ENCODE measurements around the gene GABRA1. TPM values are rescaled to one million over a fixed set of nuclear protein-coding genes. Genes with fewer than 3 reads are reported as not detected.

GABRA1 gene
- total and polyA plus RNA-seq, 2 donors (not counting 1 experiment from before 2014, with no cell fraction given): not detected

DNA sequence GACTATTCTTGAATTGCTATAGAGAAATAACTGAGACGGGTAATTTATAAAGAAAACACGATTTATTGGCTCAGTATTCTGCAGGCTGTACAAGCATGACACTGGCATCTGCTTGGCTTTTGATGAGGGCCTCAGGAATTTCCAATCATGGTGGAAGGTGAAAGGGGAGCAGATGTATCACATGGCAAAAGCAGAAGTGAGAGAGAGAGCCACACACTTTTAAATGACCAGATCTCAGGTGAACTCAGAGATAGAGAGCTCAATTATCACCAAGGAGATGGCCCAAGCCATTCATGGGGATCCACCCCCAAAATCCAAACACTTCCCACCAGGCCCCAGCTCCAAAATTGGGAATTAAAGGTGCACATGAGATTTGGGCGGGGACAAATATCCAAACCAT is 15.3 kb downstream of the GABRA1 start:
- 65% methylated on average over 2 of the region's 3 CpGs for WGBS (ENCODE audit: insufficient coverage)
- no peak overlapping the region for H3K4me2 ChIP-seq (replicated peaks; ENCODE audit: low read depth, low read length, poor library complexity, severe bottlenecking)
- H3K27ac Mint-ChIP-seq: no peak overlapping the region
- ChIA-PET POLR2A (no interaction called here), CTCF (no interaction called here)
- TF ChIP-seq, protein P1, sequence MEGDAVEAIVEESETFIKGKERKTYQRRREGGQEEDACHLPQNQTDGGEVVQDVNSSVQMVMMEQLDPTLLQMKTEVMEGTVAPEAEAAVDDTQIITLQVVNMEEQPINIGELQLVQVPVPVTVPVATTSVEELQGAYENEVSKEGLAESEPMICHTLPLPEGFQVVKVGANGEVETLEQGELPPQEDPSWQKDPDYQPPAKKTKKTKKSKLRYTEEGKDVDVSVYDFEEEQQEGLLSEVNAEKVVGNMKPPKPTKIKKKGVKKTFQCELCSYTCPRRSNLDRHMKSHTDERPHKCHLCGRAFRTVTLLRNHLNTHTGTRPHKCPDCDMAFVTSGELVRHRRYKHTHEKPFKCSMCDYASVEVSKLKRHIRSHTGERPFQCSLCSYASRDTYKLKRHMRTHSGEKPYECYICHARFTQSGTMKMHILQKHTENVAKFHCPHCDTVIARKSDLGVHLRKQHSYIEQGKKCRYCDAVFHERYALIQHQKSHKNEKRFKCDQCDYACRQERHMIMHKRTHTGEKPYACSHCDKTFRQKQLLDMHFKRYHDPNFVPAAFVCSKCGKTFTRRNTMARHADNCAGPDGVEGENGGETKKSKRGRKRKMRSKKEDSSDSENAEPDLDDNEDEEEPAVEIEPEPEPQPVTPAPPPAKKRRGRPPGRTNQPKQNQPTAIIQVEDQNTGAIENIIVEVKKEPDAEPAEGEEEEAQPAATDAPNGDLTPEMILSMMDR (IDR thresholded peaks at IDR 0.05): no peak
- TF ChIP-seq EZH2 (IDR thresholded peaks at IDR 0.05; ENCODE audit: borderline replicate concordance, insufficient read depth, low read depth, low read length, poor library complexity, severe bottlenecking): no peak
- H3K4me1 ChIP-seq (ENCODE audit: control insufficient read depth in 2 of 2, insufficient read depth in 2 of 2, low read length in 2 of 2): no peaks in the 10 kb centered on the region
- H2AFZ ChIP-seq (ENCODE audit: insufficient read depth, low read depth, low read length, poor library complexity, severe bottlenecking): no peak overlapping the region
- intact Hi-C loops (cut with micrococcal nuclease): no loop called here
- H3K4me3 ChIP-seq (ENCODE audit: control extremely low read depth in 1 of 5, extremely low read depth in 1 of 5, insufficient read depth in 1 of 5, low read depth in 2 of 5, low read length in 4 of 5): no peak overlapping the region
- no peak overlapping the region for H3K27ac ChIP-seq (ENCODE audit: low read length in 2 of 2)
- DNase-seq (no peak), ATAC-seq (ENCODE audit: low read depth) (no peak)
- H3K36me3 ChIP-seq (replicated peaks in 1 of 2; ENCODE audit: control extremely low read depth in 1 of 2, control insufficient read depth in 1 of 2, extremely low read depth in 1 of 2, insufficient read depth in 2 of 2, low read length in 1 of 2): no peaks in the 10 kb centered on the region
- H3K27me3 ChIP-seq (replicated peaks in 1 of 4; ENCODE audit: control extremely low read depth in 1 of 4, control insufficient read depth in 3 of 4, insufficient read depth in 4 of 4, low read length in 3 of 4): no peaks in the 10 kb centered on the region
- no peaks in the 10 kb centered on the region for H3K9me3 Mint-ChIP-seq (ENCODE audit: insufficient read depth)
- no peaks in the 10 kb centered on the region for H4K20me1 ChIP-seq (ENCODE audit: control insufficient read depth, insufficient read depth, low read length, poor library complexity, severe bottlenecking)
- no peak overlapping the region for H3K9ac ChIP-seq (ENCODE audit: low read length)
- no peaks in the 10 kb centered on the region for H3K4me1 Mint-ChIP-seq
- H3K4me3 Mint-ChIP-seq: no peak overlapping the region
- H3K27me3 Mint-ChIP-seq: no peaks in the 10 kb centered on the region
- no peaks in the 10 kb centered on the region for H3K79me2 ChIP-seq (ENCODE audit: control insufficient read depth, insufficient read depth, low read length)
- no peaks in the 10 kb centered on the region for H3K9me3 ChIP-seq (ENCODE audit: control extremely low read depth in 1 of 3, control insufficient read depth in 2 of 3, insufficient read depth in 1 of 3, low read length in 2 of 3)

DNA sequence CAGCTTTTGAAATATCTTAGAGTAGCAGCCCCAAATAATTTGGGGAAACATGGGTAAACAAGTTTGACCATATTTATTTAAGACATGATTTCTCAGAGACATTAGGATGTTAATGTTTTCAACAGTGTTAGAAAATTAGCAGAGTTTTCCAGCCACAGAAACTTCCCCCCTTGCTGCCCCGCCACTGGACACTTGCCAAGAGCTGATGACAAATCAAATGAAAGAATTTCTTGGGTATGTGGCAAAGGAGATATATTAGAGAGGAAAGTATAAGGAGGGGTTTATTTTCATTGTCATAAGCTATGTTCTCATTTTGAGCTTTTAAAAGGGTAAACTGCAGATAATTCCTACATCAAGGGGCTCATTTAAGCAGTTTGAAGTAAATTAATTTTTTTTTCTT is 15.9 kb downstream of the GABRA1 start:
- POLR2A ChIA-PET: no interaction called here
- Histone ChIP-seq H3K27ac (ENCODE audit: low read length in 2 of 2) (no peak overlapping the region), H2AFZ (ENCODE audit: insufficient read depth, low read depth, low read length, poor library complexity, severe bottlenecking) (no peak overlapping the region), H3K27me3 (replicated peaks in 1 of 4; ENCODE audit: control extremely low read depth in 1 of 4, control insufficient read depth in 3 of 4, insufficient read depth in 4 of 4, low read length in 3 of 4) (no peaks in the 10 kb centered on the region), H4K20me1 (ENCODE audit: control insufficient read depth, insufficient read depth, low read length, poor library complexity, severe bottlenecking) (no peaks in the 10 kb centered on the region), H3K4me3 (ENCODE audit: control extremely low read depth in 1 of 5, extremely low read depth in 1 of 5, insufficient read depth in 1 of 5, low read depth in 2 of 5, low read length in 4 of 5) (no peak overlapping the region), H3K9me3 (ENCODE audit: control extremely low read depth in 1 of 3, control insufficient read depth in 2 of 3, insufficient read depth in 1 of 3, low read length in 2 of 3) (no peaks in the 10 kb centered on the region), H3K36me3 (replicated peaks in 1 of 2; ENCODE audit: control extremely low read depth in 1 of 2, control insufficient read depth in 1 of 2, extremely low read depth in 1 of 2, insufficient read depth in 2 of 2, low read length in 1 of 2) (no peaks in the 10 kb centered on the region), H3K9ac (ENCODE audit: low read length) (no peak overlapping the region), H3K4me2 (replicated peaks; ENCODE audit: low read depth, low read length, poor library complexity, severe bottlenecking) (no peak overlapping the region), H3K4me1 (ENCODE audit: control insufficient read depth in 2 of 2, insufficient read depth in 2 of 2, low read length in 2 of 2) (no peaks in the 10 kb centered on the region), H3K79me2 (ENCODE audit: control insufficient read depth, insufficient read depth, low read length) (no peaks in the 10 kb centered on the region)
- no peak for ATAC-seq (ENCODE audit: low read depth)
- CTCF ChIA-PET: no interaction called here
- H3K27me3 Mint-ChIP-seq: no peaks in the 10 kb centered on the region
- WGBS (ENCODE audit: insufficient coverage): no CpG with 5 or more reads among the region's 1 CpG
- H3K4me3 Mint-ChIP-seq: no peak overlapping the region
- no peak for TF ChIP-seq EZH2 (IDR thresholded peaks at IDR 0.05; ENCODE audit: borderline replicate concordance, insufficient read depth, low read depth, low read length, poor library complexity, severe bottlenecking)
- TF ChIP-seq, protein P1 (IDR thresholded peaks at IDR 0.05): no peak
- no peak for DNase-seq
- H3K9me3 Mint-ChIP-seq (ENCODE audit: insufficient read depth): no peaks in the 10 kb centered on the region
- no peak overlapping the region for H3K27ac Mint-ChIP-seq
- intact Hi-C loops (cut with micrococcal nuclease): no loop called here
- no peaks in the 10 kb centered on the region for H3K4me1 Mint-ChIP-seq
